HG03095 (cell line): Measurements from ENCODE around the gene MOV10L1.

ENCODE experiments used
- ATAC-seq: cut with Tn5 transposase; IDR thresholded peaks from one replicate; pipeline ENCODE4 v1.9.1; 2021; ENCODE audit warnings: moderate library complexity; ENCODE audit not compliant: unreplicated experiment

MOV10L1 gene

GRCh38 chr22:50173311-50173982 lies 83.6 kb downstream of the MOV10L1 start:
- ATAC-seq, result no peak

GRCh38 chr22:50173983-50174355 lies 84.2 kb downstream of the MOV10L1 start:
- no peak for ATAC-seq

GRCh38 chr22:50174382-50175190 lies 84.8 kb downstream of the MOV10L1 start:
- ATAC-seq, result no peak

DNA sequence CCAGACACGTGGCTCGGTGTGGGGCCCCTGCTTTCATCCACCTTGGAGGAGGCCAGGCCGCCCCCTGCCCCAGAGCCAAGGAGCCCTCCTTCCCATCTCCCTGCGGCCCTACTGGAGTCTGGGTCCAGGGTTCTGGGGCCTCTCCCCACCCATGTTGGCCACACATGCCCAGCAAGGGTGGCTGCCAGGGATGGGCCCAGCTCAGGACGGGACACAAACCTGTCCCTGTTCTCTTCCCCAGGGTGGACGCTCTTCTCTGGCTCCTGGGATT lies 85.3 kb downstream of the MOV10L1 start:
- ATAC-seq, result no peak

DNA sequence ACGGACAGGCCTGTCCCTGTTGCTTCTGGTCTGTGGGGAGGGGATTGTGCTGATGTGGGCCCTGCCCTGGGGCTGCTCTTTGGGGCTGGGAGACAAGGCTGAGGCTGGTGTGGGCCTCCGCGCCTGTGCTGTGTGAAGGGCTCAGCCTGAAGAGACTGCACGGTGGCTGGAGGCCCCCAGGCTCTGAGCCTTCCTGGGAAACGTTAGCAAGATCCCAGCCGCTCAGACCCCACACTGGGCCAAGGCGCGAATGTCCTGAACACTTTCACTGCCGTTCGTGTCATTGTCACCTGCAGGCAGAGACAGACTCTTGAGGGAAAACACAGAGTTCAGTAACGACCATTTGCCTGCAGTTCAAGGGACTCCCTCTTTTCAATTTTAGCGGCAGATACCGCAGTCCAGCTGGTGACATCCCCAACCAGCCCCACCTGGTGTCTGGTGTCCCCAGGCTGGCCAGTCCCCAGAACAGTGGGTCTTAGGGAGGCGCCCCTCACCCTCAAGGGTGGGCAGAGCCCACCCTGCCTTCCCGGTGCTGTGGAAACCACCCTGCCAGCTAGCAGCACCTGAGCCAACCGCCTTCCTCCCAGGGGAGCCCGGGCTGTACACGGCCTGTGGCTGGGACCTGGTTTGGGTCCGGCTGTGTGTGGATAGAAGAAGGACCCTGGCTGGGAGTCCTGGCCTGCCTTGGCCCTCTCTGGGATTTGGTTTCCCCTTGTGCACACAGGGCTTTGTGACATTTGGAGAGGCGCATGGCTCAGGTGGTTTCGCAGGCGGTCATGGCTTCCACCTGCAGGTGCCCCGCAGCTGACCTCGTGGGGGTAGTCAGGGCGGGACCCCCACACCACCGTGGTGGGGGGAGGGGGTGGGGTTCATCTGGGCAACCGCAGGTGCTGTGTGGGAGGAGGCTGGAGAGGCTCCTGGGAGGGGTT lies 86.4 kb downstream of the MOV10L1 start:
- ATAC-seq, result no peak

DNA sequence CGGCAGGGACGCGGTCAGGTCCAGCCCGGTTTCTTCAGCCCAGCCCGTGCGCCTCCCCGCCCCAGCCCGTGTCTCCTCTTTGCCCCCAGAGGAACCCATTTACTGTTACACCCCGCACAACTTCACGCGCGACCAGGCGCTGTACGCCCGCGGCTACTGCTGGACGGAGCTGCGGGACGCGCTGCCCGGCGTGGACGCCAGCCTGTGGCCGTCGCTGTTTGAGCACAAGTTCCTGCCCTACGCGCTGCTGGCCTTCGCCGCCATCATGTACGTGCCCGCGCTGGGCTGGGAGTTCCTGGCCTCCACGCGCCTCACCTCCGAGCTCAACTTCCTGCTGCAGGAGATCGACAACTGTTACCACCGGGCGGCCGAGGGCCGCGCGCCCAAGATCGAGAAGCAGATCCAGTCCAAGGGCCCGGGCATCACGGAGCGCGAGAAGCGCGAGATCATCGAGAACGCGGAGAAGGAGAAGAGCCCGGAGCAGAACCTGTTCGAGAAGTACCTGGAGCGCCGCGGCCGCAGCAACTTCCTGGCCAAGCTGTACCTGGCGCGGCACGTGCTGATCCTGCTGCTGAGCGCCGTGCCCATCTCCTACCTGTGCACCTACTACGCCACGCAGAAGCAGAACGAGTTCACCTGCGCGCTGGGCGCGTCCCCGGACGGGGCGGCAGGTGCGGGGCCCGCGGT lies 87.2 kb downstream of the MOV10L1 start:
- ATAC-seq, result no peak

GRCh38 chr22:50177537-50178470 lies 88.0 kb downstream of the MOV10L1 start:
- no peak for ATAC-seq

- no peak for ATAC-seq
These were observed 88.7 kb downstream of the MOV10L1 start for GRCh38 chr22:50178471-50178864.

DNA sequence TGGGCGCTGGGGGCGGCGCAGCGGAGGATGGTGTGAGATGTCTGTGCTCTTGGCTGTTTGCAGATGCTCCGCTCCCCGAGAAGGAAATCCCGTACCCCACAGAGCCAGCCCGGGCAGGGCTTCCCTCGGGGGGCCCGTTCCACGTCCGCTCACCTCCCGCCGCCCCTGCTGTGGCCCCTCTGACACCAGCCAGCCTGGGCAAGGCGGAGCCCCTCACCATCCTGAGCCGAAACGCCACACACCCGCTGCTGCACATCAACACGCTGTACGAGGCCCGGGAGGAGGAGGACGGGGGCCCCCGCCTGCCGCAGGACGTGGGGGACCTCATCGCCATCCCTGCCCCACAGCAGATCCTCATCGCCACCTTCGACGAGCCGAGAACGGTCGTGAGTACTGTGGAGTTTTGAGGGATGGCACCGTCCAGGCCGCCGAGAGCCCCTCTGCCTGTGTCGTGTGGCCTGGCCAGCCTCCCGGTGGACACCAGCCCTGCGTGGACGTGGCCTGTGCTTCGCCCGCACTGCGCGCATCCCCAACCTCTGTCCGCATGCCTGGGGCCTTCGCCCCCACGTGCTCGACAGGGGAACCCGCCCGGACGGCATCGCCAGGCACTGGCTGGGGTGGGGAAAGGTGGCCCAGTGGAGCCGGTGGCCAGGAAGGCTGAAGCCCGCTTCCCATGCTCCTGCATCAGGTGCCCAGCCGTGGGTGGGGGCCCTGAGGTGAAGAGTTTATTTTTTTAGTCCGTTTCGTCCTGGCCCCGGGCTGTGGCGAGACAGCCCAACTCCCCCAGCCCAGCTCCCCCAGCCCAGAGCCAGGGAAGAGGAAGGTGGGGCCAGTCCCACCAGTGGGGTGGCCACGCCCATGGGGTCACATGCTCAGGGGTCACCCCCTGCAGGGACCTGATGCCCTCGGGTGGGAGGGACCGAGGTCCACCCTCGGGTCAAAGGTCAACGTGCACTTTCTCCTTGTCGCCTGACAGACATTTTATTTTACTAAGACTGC lies 89.4 kb downstream of the MOV10L1 start:
- ATAC-seq, result no peak

DNA sequence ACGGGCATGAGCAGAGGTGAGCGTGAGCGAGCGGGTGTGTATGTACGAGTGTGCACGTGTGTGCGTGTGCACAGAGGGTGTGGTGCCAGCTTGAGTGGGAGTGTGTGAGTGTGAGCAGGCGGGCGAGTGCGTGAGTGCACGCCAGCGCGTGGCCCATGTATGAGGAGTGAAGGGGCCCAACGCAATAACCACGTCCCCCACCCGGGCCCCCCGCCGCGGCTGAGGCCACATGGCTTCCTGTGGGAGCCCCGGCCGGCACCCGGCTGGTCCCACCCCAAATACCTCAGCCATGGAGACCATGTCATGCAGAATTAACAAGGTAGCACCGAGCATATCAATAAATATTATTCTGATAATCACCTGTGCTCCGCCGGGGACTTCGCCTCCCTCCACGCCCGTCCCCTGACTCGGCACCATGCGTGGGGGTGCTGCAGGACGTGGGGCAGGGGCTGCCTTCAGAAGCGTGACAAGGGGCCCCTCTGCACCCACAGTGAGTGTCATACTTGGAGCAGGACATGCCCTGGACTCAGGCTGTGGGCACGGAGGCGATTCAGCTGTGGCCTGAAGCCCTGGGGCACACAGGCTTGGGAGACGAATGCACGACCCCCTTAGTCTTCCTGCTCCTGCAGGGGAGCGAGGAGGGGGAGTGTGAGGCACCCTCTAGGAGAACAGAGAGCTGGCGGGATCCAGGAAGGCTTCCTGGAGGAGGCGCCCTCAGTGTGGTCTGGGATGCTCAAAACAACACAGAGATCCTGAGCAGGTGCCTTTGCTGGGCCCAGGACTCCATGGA lies 90.3 kb downstream of the MOV10L1 start:
- ATAC-seq, result no peak

DNA sequence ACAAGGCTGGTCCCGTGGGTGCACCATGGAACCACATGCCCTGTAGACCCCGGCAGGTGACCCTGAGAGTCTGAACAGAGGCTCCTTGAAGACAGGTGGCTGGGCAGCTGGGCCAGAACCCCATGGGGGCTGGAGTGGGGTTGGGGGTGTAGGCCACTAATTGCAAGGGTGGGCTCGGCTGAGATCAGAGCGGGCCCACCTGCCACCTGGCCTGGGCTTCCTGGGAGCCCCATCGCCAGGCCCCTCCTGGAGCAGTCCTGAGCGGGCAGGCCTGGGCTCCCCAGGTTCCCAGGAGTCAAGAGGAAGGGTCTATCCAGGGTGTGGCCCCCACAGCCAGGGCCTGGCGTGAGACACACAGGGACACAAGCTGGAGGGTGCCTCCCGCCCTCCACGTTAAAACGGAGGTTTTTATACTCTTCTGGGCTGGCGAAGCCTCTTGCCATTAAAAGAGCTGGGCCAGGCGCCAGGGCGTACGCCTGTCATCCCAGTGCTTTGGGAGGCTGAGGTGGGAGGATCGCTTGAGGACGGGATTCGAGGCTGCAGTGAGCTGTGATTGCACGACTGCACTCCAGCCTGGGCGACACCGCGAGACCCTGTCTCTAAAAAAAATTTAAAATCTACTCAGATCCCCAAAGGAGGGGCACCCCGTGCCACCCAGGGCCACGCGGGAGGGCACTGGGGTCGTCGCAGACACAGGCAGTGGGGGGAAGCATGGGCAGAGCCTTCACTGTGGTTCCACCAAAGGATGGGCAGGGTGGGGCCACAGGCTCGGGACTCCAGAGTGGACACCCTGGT lies 91.1 kb downstream of the MOV10L1 start:
- no peak for ATAC-seq

- ATAC-seq, result no peak
These were observed 92.6 kb downstream of the MOV10L1 start for GRCh38 chr22:50182176-50183081.

- ATAC-seq, result no peak
These were observed 93.5 kb downstream of the MOV10L1 start for GRCh38 chr22:50183141-50183971.

DNA sequence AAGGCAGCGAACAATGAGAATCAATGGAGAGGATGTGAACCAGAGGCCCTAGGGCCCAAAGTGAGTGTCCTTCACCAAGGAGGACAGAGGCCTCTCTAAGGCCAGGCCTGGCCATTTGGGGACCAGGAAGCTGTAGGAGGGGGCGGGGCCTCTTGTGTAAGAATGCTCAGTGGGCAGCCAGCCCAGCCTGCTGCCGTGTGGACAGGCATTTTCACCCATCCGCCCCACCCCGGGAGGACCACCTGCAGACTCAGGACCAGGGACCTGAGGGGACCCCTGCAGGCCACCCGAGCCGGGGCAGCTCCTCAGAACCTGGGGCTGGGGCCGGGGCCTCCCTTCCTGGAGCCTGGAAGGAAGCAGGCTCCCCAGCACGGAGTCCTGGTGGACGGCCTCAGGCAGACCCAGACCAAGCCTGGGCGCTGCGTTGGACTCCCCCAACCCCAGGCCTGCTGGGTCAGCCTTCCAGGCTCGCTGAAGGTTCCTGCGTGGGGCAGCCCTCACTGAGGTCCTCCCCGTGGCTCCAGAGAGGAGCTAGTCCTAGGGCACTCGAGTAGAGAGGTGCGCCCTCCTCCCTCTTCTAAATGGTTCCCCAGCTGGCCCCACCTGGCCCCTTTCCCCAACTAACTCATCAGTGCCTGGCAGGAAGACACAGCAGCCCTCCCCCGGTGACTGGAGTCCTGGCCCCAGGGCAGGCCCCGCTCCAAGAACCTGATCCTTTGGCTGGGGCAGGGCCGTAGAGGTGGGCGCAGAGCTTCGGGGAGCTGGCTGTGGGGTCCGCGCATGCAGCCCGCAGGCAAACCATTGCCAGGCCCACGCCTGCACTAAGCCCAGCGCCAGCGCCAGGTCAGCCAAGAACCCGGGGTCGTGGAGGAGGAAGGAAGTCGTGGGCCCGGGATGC lies 94.4 kb downstream of the MOV10L1 start:
- ATAC-seq, result no peak
